Ovary (tissue), 9 donors: ENCODE results near the gene IFIT5. TPM values are rescaled to one million over a fixed set of nuclear protein-coding genes. Genes with fewer than 3 reads are reported as not detected.
"Not testable (repeated sequence)": the region's sequence is repeated elsewhere in the genome, so short reads cannot be mapped to it uniquely, and the experiment has no call there.

Experiments
- DNase-seq, 5 donors: peaks; one replicate each; pipeline ENCODE4 v3.0.0-alpha.2; 2019 to 2020
- H3K27ac ChIP-seq, 2 donors: fragments of 200-600 bp; one replicate each; pipeline versions ENCODE4 v1.5.1 to v1.8.0; 2019 to 2022
- H3K27me3 ChIP-seq: fragments of 200-600 bp; one replicate; pipeline ENCODE4 v1.8.0; 2022
- H3K36me3 ChIP-seq: fragments of 200-600 bp; sonication (generic); one replicate; pipeline ENCODE4 v1.5.1; 2019
- H3K4me1 ChIP-seq: one replicate; pipeline ENCODE4 v1.8.1; 2013; ENCODE audit warnings: mild to moderate bottlenecking, moderate library complexity; ENCODE audit not compliant: insufficient read depth
- H3K4me3 ChIP-seq: fragments of 200-600 bp; sonication (generic); one replicate; pipeline ENCODE4 v1.5.1; 2017
- H3K9me3 ChIP-seq, 2 donors: fragments of 200-600 bp in 1 of 2; sonication (generic) in 1 of 2; one replicate each; pipeline versions ENCODE4 v1.5.1 to v1.8.1; 2013 to 2019; ENCODE audit warnings: mild to moderate bottlenecking in 1 of 2, moderate library complexity in 1 of 2
- EP300 ChIP-seq: sonication (generic); formaldehyde crosslinking; IDR thresholded peaks from one replicate; pipeline ENCODE4 v1.6.1; 2017; ENCODE audit warnings: antibody characterized with exemption
- POLR2A ChIP-seq: fragments of 450-650 bp; IDR thresholded peaks from one replicate; pipeline ENCODE4 v1.6.1; 2017; ENCODE audit warnings: antibody characterized with exemption, mild to moderate bottlenecking, moderate library complexity
- WGBS, 3 donors: extraction: QIAGEN DNeasy Blood & Tissue Kit in 1 of 3; methylation state at CpG; one replicate each; pipeline versions ENCODE4 v1.1.5 to v1.1.7; 2013 to 2017; 5-methylcytosine and 5-hydroxymethylcytosine counted together
- intact Hi-C, 4 donors: fragments of 100-400 bp; cut with DNase I; formaldehyde crosslinking; loops; one replicate each; pipeline versions ENCODE4 v1.11.0 to v1.15.1; 2022 to 2023
- polyA plus RNA-seq, 2 donors: library from polyadenylated mRNA; stranded (reverse); fragments of 200-250 nt in 1 of 2; fragments of 350-450 nt in 1 of 2; fragmentation: Illumina TruSeq in 1 of 2; extraction: RNeasy Lipid Tissue Mini Kit (QIAGEN cat#74804) in 1 of 2; gene quantifications; one replicate each; pipeline ENCODE4 v1.2.3, GENCODE V29; 2013 to 2014
- total RNA-seq, 7 donors: library from RNA; depleted of rRNA in 2 of 7; stranded (reverse); fragments of >200 nt in 2 of 7; fragmentation: NEBNext Ultra II Directional in 3 of 7; extraction: Animal tissue kit (Norgen Biotek cat#: 25700) in 3 of 7; gene quantifications; one replicate each; pipeline versions ENCODE4 v1.1.0 to v1.2.4, GENCODE V29; 2016 to 2023
- TF ChIP-seq, protein P1 (sequence below), 3 donors: fragments of 450-650 bp in 2 of 3; fragments of 200-600 bp in 1 of 3; IDR thresholded peaks; one replicate each; pipeline versions ENCODE4 v1.5.1 to v1.8.0; 2016 to 2022; ENCODE audit warnings: antibody characterized with exemption in 3 of 3, mild to moderate bottlenecking in 1 of 3
- donor health status: DM: no; HTN: no; CAD: no; lungs with moderate emphysema.
- donor health status: DM: no; HTN: no; CAD: no.
- donor health status: Bipolar disorder and iron deficiency.
- donor health status: DM: yes; HTN: yes; CAD: no.
- donor health status: DM: no; HTN: no; CAD: no.
- donor health status: DM: yes; HTN: yes; CAD: no.

Gene IFIT5
- total and polyA plus RNA-seq, 9 donors, result 8.7 to 22.0 (median 16.7) TPM

DNA sequence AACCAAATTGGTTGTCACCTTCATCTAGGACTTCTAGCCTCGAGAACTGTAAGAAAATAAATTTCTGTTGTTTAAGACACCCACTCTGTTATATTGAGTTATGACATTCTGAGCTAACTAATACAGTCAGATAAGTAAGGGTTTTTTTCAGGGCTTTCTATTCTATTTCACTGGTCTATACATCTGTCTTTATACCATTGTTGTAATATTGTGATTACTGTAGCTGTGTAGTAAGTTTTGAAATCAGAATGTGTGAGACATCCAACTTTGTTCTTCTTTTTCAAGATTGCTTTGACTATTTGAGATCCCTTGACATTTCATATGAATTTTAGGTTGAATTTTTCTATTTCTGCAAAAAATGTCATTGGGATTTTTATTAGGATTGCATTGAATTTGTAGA is 14.4 kb upstream of the IFIT5 start:
- TF ChIP-seq, protein P1, sequence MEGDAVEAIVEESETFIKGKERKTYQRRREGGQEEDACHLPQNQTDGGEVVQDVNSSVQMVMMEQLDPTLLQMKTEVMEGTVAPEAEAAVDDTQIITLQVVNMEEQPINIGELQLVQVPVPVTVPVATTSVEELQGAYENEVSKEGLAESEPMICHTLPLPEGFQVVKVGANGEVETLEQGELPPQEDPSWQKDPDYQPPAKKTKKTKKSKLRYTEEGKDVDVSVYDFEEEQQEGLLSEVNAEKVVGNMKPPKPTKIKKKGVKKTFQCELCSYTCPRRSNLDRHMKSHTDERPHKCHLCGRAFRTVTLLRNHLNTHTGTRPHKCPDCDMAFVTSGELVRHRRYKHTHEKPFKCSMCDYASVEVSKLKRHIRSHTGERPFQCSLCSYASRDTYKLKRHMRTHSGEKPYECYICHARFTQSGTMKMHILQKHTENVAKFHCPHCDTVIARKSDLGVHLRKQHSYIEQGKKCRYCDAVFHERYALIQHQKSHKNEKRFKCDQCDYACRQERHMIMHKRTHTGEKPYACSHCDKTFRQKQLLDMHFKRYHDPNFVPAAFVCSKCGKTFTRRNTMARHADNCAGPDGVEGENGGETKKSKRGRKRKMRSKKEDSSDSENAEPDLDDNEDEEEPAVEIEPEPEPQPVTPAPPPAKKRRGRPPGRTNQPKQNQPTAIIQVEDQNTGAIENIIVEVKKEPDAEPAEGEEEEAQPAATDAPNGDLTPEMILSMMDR (IDR thresholded peaks at IDR 0.05), result no peak
- no peak for TF ChIP-seq POLR2A
- no peak for TF ChIP-seq EP300
- Histone ChIP-seq H3K4me3 (no peak overlapping the region), H3K9me3 (no peaks in the 10 kb centered on the region), H3K27me3 (no peaks in the 10 kb centered on the region), H3K27ac (no peak overlapping the region), H3K4me1 (peaks cover 5% of the 10 kb centered on the region), H3K36me3 (no peaks in the 10 kb centered on the region)
- intact Hi-C loops, result no loop called here
- 96 to 97% (median 97%) methylated on average over 1 of the region's 1 CpG for WGBS, 3 donors
- DNase-seq, result no peak

DNA sequence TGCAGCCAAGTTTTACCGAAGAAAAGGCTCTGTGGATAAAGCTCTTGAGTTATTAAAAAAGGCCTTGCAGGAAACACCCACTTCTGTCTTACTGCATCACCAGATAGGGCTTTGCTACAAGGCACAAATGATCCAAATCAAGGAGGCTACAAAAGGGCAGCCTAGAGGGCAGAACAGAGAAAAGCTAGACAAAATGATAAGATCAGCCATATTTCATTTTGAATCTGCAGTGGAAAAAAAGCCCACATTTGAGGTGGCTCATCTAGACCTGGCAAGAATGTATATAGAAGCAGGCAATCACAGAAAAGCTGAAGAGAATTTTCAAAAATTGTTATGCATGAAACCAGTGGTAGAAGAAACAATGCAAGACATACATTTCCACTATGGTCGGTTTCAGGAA is 11.3 kb upstream of the IFIT5 start:
- DNase-seq, result no peak
- TF ChIP-seq, protein P1 (IDR thresholded peaks at IDR 0.05), result no peak
- TF ChIP-seq EP300, result no peak
- TF ChIP-seq POLR2A, result no peak
- H3K27ac ChIP-seq, result no peak overlapping the region
- H3K4me1 ChIP-seq, result no peaks in the 10 kb centered on the region
- H3K4me3 ChIP-seq, result no peak overlapping the region
- intact Hi-C loops, result no loop called here
- no peaks in the 10 kb centered on the region for H3K9me3 ChIP-seq
- no peaks in the 10 kb centered on the region for H3K27me3 ChIP-seq
- no peaks in the 10 kb centered on the region for H3K36me3 ChIP-seq
- 93 to 97% (median 95%) methylated on average over 2 of the region's 2 CpGs for WGBS, 3 donors

DNA sequence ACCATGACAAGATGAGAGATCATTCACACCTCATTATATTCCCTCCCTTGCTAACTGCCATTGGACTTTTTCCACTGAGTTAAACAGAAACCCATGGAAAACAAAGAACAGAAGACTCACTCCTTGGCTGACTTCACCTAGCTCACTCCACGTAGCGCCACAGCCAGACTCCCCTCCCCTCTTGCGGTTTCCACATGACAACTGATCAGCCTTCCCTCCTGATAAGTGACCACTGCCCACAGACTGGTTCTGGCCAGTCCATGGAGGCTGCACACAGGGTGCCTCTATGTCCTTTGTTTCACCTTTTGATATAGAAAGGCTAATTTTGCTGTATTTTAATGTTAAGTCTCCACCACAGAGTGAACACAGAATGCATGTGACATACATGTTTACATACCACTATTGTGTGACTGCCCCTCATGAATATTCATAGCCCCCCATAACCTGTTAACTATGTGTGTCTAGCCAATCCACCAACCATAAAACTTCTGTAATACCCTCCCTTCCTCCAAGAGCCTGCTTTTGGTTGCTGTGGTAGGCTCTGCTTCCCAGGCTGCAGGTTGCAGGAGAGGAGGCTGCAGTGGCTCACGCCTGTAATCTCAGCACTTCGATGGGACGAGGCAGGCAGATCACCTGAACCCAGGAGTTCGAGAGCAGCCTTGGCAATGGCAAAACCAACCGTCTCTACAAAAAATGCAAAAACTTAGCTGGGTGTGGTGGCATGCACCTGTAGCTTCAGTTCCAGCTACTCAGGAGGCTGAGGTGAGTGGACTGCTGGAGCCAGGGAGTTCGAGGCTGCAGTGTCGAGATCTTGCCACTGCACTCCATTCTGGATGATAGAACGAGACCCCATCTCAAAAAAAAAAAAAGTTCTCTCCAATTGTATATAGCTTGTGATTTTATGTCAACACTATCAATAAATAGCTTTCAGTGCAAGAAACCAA is 10.0 kb upstream of the IFIT5 start:
- H3K4me1 ChIP-seq, result no peaks in the 10 kb centered on the region
- H3K9me3 ChIP-seq, result no peaks in the 10 kb centered on the region
- TF ChIP-seq, protein P1 (IDR thresholded peaks at IDR 0.05), result no peak
- TF ChIP-seq POLR2A (no peak), EP300 (no peak)
- no peak overlapping the region for H3K27ac ChIP-seq
- no peak overlapping the region for H3K4me3 ChIP-seq
- no peak for DNase-seq
- H3K27me3 ChIP-seq, result no peaks in the 10 kb centered on the region
- no peaks in the 10 kb centered on the region for H3K36me3 ChIP-seq
- WGBS, 3 donors, result 91 to 93% (median 93%) methylated on average over 11 of the region's 11 CpGs
- intact Hi-C loops, result no loop called here

DNA sequence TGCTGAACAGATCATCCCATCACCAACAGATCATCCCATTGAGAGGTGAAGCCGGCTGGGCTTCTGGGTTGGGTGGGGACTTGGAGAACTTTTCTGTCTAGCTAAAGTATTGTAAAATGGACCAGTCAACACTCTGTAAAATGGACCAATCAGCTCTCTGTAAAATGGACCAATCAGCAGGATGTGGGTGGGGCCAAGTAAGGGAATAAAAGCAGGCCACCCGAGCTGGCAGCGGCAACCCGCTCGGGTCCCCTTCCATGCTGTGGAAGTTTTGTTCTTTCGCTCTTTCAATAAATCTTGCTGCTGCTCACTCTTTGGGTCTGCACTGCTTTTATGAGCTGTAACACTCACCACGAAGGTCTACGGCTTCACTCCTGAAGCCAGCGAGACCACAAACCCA is 8.2 kb upstream of the IFIT5 start:
- H3K9me3 ChIP-seq, H3K4me3 ChIP-seq, H3K36me3 ChIP-seq, DNase-seq, H3K4me1 ChIP-seq, H3K27me3 ChIP-seq, H3K27ac ChIP-seq, intact Hi-C loops: not testable (repeated sequence)
- 94 to 99% (median 97%) methylated on average over 9 of the region's 9 CpGs for WGBS, 3 donors

DNA sequence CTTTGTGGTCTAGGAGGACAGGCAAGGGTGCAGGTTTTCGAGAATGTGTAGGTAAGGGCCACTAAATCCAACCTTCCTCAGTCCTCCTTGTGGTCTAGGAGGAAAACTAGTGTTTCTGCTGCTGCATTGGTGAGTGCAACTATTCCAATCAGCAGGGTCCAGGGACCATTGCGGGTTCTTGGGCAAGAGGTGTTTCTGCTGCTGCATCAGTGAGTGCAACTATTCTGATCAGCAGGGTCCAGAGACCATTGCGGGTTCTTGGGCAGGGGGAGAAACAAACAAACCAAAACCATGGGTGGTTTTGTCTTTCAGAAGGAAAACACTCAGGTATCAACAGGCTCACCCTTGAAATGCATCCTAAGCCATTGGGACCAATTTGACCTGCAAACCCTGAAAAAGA is 6.6 kb upstream of the IFIT5 start:
- H3K27ac ChIP-seq, H3K4me3 ChIP-seq, H3K36me3 ChIP-seq, intact Hi-C loops, DNase-seq, H3K27me3 ChIP-seq, H3K4me1 ChIP-seq, H3K9me3 ChIP-seq: not testable (repeated sequence)
- 98 to 100% (median 100%) methylated on average over 3 of the region's 3 CpGs for WGBS, 3 donors

DNA sequence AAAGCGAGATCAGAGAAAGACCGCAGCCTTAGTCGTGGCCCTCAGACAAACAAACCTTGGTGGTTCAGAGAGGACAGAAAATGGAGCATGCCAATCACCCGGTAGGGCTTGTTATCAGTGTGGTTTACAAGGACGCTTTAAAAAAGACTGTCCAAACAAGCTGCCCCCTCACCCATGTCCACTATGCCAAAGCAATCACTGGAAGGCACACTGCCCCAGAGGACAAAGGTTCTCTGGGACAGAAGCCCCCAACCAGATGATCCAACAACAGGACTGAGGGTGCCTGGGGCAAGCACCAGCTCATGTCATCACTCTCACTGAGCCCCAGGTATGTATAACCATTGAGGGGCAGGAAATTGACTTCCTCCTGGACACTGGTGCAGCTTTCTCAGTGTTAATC is 5.1 kb upstream of the IFIT5 start:
- H3K27ac ChIP-seq, H3K9me3 ChIP-seq, H3K36me3 ChIP-seq, intact Hi-C loops, H3K4me1 ChIP-seq, H3K4me3 ChIP-seq, H3K27me3 ChIP-seq, DNase-seq: not testable (repeated sequence)
- 90 to 96% (median 94%) methylated on average over 5 of the region's 5 CpGs for WGBS, 3 donors

DNA sequence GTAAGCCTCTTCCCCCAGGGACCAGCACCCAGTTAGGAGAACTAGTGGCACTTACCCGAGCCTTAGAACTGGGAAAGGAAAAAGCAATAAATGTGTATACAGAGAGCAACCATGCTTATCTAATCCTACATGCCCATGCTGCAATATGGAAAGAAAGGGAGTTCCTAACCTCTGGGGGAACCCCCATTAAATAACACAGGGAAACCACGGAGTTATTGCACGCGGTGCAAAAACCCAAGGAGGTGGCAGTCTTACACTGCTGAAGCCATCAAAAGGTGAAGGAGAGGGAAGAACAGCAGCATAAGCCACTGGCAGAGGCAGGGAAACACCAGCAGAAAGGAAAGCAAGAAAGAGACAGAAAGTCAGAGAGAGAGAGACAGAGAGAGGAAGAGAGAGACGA is 3.8 kb upstream of the IFIT5 start:
- intact Hi-C loops, H3K36me3 ChIP-seq, H3K27ac ChIP-seq, H3K4me3 ChIP-seq, DNase-seq, H3K4me1 ChIP-seq, H3K27me3 ChIP-seq, H3K9me3 ChIP-seq: not testable (repeated sequence)
- 92 to 96% (median 93%) methylated on average over 5 of the region's 5 CpGs for WGBS, 3 donors

DNA sequence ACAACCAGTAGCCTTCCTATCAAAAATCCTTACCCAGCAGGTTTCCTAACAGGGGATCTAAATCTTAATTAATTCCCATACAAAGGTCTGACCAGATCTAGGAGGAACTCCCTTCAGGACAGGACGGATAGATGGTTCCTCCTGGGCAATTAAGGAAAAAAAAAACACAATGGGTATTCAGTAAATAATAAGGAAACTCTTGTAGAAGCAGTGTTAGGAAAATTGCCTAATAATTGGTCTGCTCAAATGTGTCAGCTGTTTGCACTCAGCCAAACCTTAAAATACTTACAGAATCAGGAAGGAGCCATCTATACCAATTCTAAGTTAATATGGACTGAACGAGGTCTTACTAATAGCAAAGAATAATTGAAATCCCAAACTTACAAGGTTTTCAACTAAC is 3.2 kb upstream of the IFIT5 start:
- H3K27ac ChIP-seq, intact Hi-C loops, H3K4me1 ChIP-seq, H3K9me3 ChIP-seq, H3K27me3 ChIP-seq, H3K4me3 ChIP-seq, H3K36me3 ChIP-seq, DNase-seq: not testable (repeated sequence)
- 86 to 94% (median 90%) methylated on average over 2 of the region's 2 CpGs for WGBS, 3 donors

DNA sequence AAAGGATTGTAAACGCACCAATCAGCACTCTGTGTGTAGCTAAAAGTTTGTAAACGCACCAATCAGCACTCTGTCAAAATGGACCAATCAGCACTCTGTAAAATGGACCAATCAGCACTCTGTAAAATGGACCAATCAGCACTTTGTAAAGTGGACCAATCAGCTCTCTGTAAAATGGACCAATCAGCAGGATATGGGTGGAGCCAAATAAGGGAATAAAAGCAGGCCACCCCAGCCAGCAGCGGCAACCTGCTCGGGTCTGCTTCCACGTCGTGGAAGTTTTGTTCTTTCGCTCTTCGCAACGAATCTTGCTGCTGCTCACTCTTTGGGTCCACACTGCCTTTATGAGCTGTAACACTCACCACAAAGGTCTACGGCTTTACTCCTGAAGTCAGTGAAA is 2.1 kb upstream of the IFIT5 start:
- intact Hi-C loops, result not testable (repeated sequence)

More for the DNA sequence above, 2.1 kb upstream of the IFIT5 start:
- H3K27me3 ChIP-seq, H3K9me3 ChIP-seq, H3K36me3 ChIP-seq, H3K27ac ChIP-seq, H3K4me3 ChIP-seq, DNase-seq, H3K4me1 ChIP-seq: not testable (repeated sequence)
- WGBS, 3 donors, result 83 to 98% (median 93%) methylated on average over 10 of the region's 10 CpGs
